Measurements from ENCODE around the gene SOCS2. TPM values are rescaled to one million over a fixed set of nuclear protein-coding genes. Genes with fewer than 3 reads are reported as not detected.

SOCS2 gene
- total and polyA plus RNA-seq, 7 donors: 17.5 to 118 (median 75.2) TPM

DNA sequence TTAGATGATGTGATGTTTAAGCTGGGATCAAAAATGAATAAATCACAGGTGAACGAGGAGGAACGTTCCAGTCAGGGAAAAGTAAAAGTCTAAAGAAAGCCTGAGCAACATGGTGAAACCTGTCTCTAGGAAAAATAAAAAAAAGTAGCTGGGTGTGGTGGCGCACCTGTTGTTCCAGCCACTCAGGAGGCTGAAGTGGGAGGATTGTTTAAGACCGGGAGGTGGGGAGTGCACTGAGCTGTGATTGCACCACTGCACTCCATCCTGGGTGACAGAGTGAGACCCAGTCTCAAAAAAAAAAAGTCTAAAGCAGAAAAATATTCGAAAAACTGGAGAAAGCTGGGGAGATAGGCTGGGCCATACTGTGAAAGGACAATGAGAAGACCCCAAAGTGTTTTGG, 39.2 kb upstream of the SOCS2 start:
- no peak overlapping the region for H3K27ac ChIP-seq
- WGBS, 2 donors: 86 to 90% methylated on average over 5 of the region's 5 CpGs
- intact Hi-C loops (cut with DNase I): no loop called here

DNA sequence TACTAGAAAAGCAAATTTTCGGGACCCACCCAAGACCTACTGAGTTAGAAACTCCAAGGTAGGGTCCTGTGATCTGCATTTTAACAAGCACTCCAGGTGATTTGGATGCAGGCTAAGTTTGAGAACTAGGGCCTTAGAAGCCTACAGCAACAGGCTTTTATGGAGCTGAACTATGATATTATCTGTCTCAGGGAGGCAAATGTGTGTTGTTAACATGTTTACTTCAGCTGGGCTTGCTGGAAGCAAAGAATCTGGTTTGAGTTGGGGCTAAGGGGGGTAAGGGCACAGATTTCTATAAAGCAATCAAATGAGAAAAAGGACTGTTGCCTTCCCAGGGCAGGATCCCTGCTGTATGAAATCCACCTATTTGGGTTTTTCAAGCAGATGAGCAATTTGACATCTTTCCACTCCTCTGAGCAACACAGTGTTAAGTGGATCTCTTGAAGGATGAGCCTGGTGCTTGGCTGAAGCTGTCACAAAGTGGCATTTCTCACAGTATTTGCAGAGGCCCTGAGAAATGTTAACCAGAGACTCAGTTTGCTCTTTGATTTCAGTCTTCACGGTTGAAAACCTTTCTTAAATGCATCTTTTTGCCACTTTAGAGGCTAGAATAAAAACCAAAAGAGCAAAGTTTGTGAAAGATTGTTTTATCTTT, 36.2 kb upstream of the SOCS2 start:
- WGBS, 2 donors: 69 to 80% methylated on average over 2 of the region's 2 CpGs
- no peaks in the 10 kb centered on the region for H3K36me3 ChIP-seq
- intact Hi-C loops (cut with DNase I): no loop called here
- no peak overlapping the region for H3K27ac ChIP-seq
- no peak for TF ChIP-seq POLR2A (IDR thresholded peaks at IDR 0.05)
- TF ChIP-seq POLR2AphosphoS5 (IDR thresholded peaks at IDR 0.05): no peak
- no peak for TF ChIP-seq EP300 (IDR thresholded peaks at IDR 0.05)
- TF ChIP-seq CTCF (IDR thresholded peaks at IDR 0.05): no peak
- H3K4me3 ChIP-seq: no peak overlapping the region
- DNase-seq: no peak
- H3K4me1 ChIP-seq: no peaks in the 10 kb centered on the region
- no peaks in the 10 kb centered on the region for H3K27me3 ChIP-seq
- H3K9me3 ChIP-seq: no peaks in the 10 kb centered on the region

More for the DNA sequence above, 39.2 kb upstream of the SOCS2 start:
- TF ChIP-seq CTCF (IDR thresholded peaks at IDR 0.05): no peak
- TF ChIP-seq POLR2A (IDR thresholded peaks at IDR 0.05): no peak
- TF ChIP-seq POLR2AphosphoS5 (IDR thresholded peaks at IDR 0.05): no peak
- TF ChIP-seq EP300 (IDR thresholded peaks at IDR 0.05): no peak
- no peaks in the 10 kb centered on the region for H3K4me1 ChIP-seq
- no peak overlapping the region for H3K4me3 ChIP-seq
- H3K9me3 ChIP-seq: no peaks in the 10 kb centered on the region
- H3K36me3 ChIP-seq: no peaks in the 10 kb centered on the region
- no peaks in the 10 kb centered on the region for H3K27me3 ChIP-seq
- DNase-seq: no peak

DNA sequence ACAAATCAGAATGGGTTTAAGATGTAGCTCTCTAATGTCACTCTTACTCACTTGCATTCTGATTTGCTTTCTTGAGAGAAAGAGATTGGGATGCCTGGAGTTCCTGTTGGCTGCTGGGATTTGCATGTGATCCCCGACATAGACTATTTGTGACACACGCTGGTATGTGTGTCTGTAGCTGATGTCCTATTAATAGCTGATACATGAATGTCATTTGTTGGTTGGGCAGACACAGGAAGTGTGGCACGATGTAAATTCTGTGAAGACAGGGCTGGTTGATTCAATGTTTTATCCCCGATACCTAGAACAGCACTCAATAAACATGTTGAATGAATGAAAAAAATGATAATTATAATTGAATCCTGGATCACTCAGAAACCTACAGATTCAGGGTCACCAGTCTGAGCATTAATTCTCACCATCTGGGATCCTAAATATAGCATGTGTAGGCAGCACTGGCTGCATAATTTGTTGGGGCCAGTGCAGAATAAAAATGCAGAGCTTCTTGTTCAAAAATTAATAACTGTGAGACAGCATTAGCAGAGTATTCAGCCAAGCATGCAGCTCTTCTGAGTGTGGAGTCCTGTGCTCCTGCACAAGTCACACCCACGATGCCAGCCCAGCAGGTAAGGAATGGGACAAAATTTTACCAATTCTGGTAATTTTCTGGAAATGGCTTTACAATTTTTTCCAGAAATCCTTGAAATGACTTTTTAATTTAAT, 35.5 kb upstream of the SOCS2 start:
- TF ChIP-seq CTCF (IDR thresholded peaks at IDR 0.05) (no peak), EP300 (IDR thresholded peaks at IDR 0.05) (no peak), POLR2AphosphoS5 (IDR thresholded peaks at IDR 0.05) (no peak)
- H3K27ac ChIP-seq: no peak overlapping the region
- no peaks in the 10 kb centered on the region for H3K36me3 ChIP-seq
- H3K4me1 ChIP-seq: no peaks in the 10 kb centered on the region
- H3K27me3 ChIP-seq: no peaks in the 10 kb centered on the region
- no peaks in the 10 kb centered on the region for H3K9me3 ChIP-seq
- no peak overlapping the region for H3K4me3 ChIP-seq
- no peak for DNase-seq
- 50 to 79% methylated on average over 5 of the region's 5 CpGs for WGBS, 2 donors
- intact Hi-C loops (cut with DNase I): no loop called here

DNA sequence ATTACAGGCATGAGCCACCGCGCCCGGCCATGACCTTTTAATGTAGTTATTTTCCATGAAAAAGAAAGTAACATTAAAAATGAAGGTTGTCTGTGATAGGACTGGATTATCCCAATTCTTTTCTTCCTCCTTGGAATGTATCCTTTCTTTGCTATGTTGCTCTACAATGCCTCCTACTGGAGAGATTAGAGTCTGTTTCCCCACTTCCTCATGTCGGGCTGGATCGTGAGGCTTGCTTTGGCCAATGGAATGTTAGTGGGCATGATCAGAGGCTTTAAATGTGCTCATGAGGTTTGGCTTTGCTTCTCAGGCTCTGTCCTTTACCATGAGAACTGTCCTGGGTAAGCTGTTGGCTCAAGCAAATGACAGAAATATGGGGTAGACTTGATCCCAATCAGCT, 34.7 kb upstream of the SOCS2 start:
- no peak for TF ChIP-seq POLR2AphosphoS5 (IDR thresholded peaks at IDR 0.05)
- Histone ChIP-seq H3K4me3 (no peak overlapping the region), H3K27ac (no peak overlapping the region), H3K27me3 (no peaks in the 10 kb centered on the region), H3K4me1 (no peaks in the 10 kb centered on the region), H3K36me3 (peaks cover 0 to 8% (median 0%) of the 10 kb centered on the region in 4 donors), H3K9me3 (no peaks in the 10 kb centered on the region)
- no peak for DNase-seq
- intact Hi-C loops (cut with DNase I): no loop called here
- 95 to 96% methylated on average over 5 of the region's 5 CpGs for WGBS, 2 donors

DNA sequence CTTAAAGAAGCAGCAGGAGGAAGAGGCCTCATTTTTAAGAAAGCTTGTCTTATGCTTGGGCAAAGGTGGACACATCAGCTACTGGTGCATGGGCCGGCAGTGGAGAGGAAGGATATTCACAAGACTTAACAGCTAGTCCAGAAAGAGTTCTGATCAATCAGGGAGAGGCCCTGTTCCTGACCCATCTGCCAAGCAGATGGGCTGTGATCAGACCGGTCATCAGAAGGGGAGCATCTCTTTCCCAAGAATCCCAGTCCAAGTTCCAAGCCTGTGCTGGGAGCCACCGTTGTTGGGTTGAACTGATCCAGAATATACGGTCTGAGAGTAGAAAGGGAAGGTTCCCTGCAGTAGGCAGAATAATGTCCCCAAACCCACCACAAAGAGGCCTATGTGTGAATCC, 32.7 kb upstream of the SOCS2 start:
- no peak for DNase-seq
- Histone ChIP-seq H3K36me3 (peaks cover 0 to 27% (median 2%) of the 10 kb centered on the region in 4 donors), H3K9me3 (no peaks in the 10 kb centered on the region), H3K4me3 (no peak overlapping the region), H3K4me1 (no peaks in the 10 kb centered on the region), H3K27ac (no peak overlapping the region), H3K27me3 (no peaks in the 10 kb centered on the region)
- intact Hi-C loops (cut with DNase I): no loop called here
- WGBS, 2 donors: 92 to 97% methylated on average over 4 of the region's 4 CpGs
- no peak for TF ChIP-seq POLR2AphosphoS5 (IDR thresholded peaks at IDR 0.05)
- no peak for TF ChIP-seq EP300 (IDR thresholded peaks at IDR 0.05)
- no peak for TF ChIP-seq POLR2A (IDR thresholded peaks at IDR 0.05)
- TF ChIP-seq CTCF (IDR thresholded peaks at IDR 0.05): no peak
